ENCODE results near the gene MRC1. TPM values are rescaled to one million over a fixed set of nuclear protein-coding genes. Genes with fewer than 3 reads are reported as not detected.

MRC1 gene
- total RNA-seq, 1 experiment from 2014 or later: 0.07 TPM

- Histone ChIP-seq H3K79me2 (ENCODE audit: low read depth) (no peaks in the 10 kb centered on the region), H2AFZ (no peak overlapping the region), H3K4me2 (no peak overlapping the region), H4K20me1 (ENCODE audit: insufficient read depth) (no peaks in the 10 kb centered on the region), H3K27me3 (ENCODE audit: insufficient read depth, low read depth) (no peaks in the 10 kb centered on the region), H3K36me3 (ENCODE audit: low read depth) (no peaks in the 10 kb centered on the region), H3F3A (ENCODE audit: insufficient read depth, low read depth) (no peaks in the 10 kb centered on the region), H3K27ac (no peak overlapping the region), H3K4me1 (replicated peaks; ENCODE audit: insufficient read depth) (no peaks in the 10 kb centered on the region), H3K4me3 (no peak overlapping the region), H3K9me3 (ENCODE audit: insufficient read depth, low read depth) (no peaks in the 10 kb centered on the region), H3K9me2 (ENCODE audit: insufficient read depth) (no peaks in the 10 kb centered on the region)
- BruUV-seq (replicated peaks): no TSS peak
- no peak for DNase-seq
- ChIA-PET POLR2A (ENCODE audit: unreplicated experiment) (no interaction called here), CTCF (no interaction called here)
- intact Hi-C loops (cut with micrococcal nuclease; ENCODE audit: unreplicated experiment): no loop called here
- TF ChIP-seq CTCF (conservative IDR thresholded peaks at IDR 0.05): no peak
- no peak for TF ChIP-seq EZH2 (IDR thresholded peaks at IDR 0.05; ENCODE audit: low read depth)
These were observed 145.7 kb downstream of the MRC1 start for GRCh38 chr10:17954861-17955260.

- DNase-seq: no peak
- no peaks in the 10 kb centered on the region for H3K9me3 ChIP-seq (ENCODE audit: insufficient read depth, low read depth)
- ChIA-PET POLR2A (ENCODE audit: unreplicated experiment) (no interaction called here), CTCF (no interaction called here)
- no peak overlapping the region for H2AFZ ChIP-seq
- H3K4me1 ChIP-seq (replicated peaks; ENCODE audit: insufficient read depth): no peaks in the 10 kb centered on the region
- H3K27me3 ChIP-seq (ENCODE audit: insufficient read depth, low read depth): no peaks in the 10 kb centered on the region
- H3K4me2 ChIP-seq: no peak overlapping the region
- no peak overlapping the region for H3K27ac ChIP-seq
- no peaks in the 10 kb centered on the region for H3F3A ChIP-seq (ENCODE audit: insufficient read depth, low read depth)
- H3K79me2 ChIP-seq (ENCODE audit: low read depth): no peaks in the 10 kb centered on the region
- no TSS peak for BruUV-seq (replicated peaks)
- no peak for TF ChIP-seq CTCF (conservative IDR thresholded peaks at IDR 0.05)
- no peak for TF ChIP-seq EZH2 (IDR thresholded peaks at IDR 0.05; ENCODE audit: low read depth)
- intact Hi-C loops (cut with micrococcal nuclease; ENCODE audit: unreplicated experiment): no loop called here
- H3K4me3 ChIP-seq: no peak overlapping the region
- no peaks in the 10 kb centered on the region for H3K36me3 ChIP-seq (ENCODE audit: low read depth)
- no peaks in the 10 kb centered on the region for H3K9me2 ChIP-seq (ENCODE audit: insufficient read depth)
- no peaks in the 10 kb centered on the region for H4K20me1 ChIP-seq (ENCODE audit: insufficient read depth)
These were observed 148.9 kb downstream of the MRC1 start for GRCh38 chr10:17958049-17958448.

GRCh38 chr10:17959870-17960269, 150.7 kb downstream of the MRC1 start:
- H2AFZ ChIP-seq: no peak overlapping the region
- no peaks in the 10 kb centered on the region for H4K20me1 ChIP-seq (ENCODE audit: insufficient read depth)
- DNase-seq: no peak
- H3K4me3 ChIP-seq: no peak overlapping the region
- TF ChIP-seq CTCF (conservative IDR thresholded peaks at IDR 0.05) (no peak), EZH2 (IDR thresholded peaks at IDR 0.05; ENCODE audit: low read depth) (no peak)
- no peaks in the 10 kb centered on the region for H3K79me2 ChIP-seq (ENCODE audit: low read depth)
- no peaks in the 10 kb centered on the region for H3K9me2 ChIP-seq (ENCODE audit: insufficient read depth)
- H3K27me3 ChIP-seq (ENCODE audit: insufficient read depth, low read depth): no peaks in the 10 kb centered on the region
- H3K27ac ChIP-seq: no peak overlapping the region
- H3K36me3 ChIP-seq (ENCODE audit: low read depth): no peaks in the 10 kb centered on the region
- intact Hi-C loops (cut with micrococcal nuclease; ENCODE audit: unreplicated experiment): no loop called here
- ChIA-PET CTCF (no interaction called here), POLR2A (ENCODE audit: unreplicated experiment) (no interaction called here)
- no TSS peak for BruUV-seq (replicated peaks)
- H3K9me3 ChIP-seq (ENCODE audit: insufficient read depth, low read depth): no peaks in the 10 kb centered on the region
- no peaks in the 10 kb centered on the region for H3F3A ChIP-seq (ENCODE audit: insufficient read depth, low read depth)
- H3K4me2 ChIP-seq: no peak overlapping the region
- H3K4me1 ChIP-seq (replicated peaks; ENCODE audit: insufficient read depth): no peaks in the 10 kb centered on the region

Small RNAs within 50 kb of the gene (microRNA-seq; reads per million reads assigned to microRNA genes)
- not detected for gene MIR511 (ENCODE audit: borderline number of aligned reads, borderline replicate concordance)

Other genes starting within 250 kb of the MRC1 start
- gene HACD1, start 192.0 kb upstream of the MRC1 start, total RNA-seq (2021): 29.6 and 36.3 TPM in 2 replicates
- 37.0 and 38.8 TPM in 2 replicates for gene STAM, start 165.2 kb upstream of the MRC1 start, total RNA-seq (2021)
- 0.20 and 0.24 TPM in 2 replicates for gene TMEM236, start 57.1 kb upstream of the MRC1 start, total RNA-seq (2021)
- gene SLC39A12, start 142.6 kb downstream of the MRC1 start, total RNA-seq (2021): not detected in 2 replicates